Measurements from ENCODE around the gene OR4F15.
"Not testable (repeated sequence)": the region's sequence is repeated elsewhere in the genome, so short reads cannot be mapped to it uniquely, and the experiment has no call there.

Gene OR4F15, protein sequence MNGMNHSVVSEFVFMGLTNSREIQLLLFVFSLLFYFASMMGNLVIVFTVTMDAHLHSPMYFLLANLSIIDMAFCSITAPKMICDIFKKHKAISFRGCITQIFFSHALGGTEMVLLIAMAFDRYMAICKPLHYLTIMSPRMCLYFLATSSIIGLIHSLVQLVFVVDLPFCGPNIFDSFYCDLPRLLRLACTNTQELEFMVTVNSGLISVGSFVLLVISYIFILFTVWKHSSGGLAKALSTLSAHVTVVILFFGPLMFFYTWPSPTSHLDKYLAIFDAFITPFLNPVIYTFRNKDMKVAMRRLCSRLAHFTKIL

DNA sequence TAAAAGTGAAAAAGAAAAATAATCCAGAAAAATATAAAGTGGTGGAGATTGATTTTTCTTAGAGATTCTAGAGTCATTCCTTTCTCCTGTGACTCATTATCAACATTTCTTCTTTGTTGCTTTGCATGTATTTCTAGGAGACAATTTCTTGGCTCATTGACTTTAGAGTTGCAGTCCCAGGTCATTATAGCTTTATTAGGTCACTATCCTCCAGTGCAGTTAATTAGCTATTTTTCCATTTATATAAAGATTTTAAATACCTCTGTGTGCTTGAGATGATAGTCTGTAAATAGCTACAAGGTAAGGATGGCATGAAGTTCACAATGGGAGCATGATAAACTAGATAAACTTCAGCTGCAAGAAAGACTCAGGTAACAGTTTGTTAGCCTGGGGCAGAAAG, at the start of gene OR4F15:
TSS of gene OR4F15 (plus strand) at position 301 of the 400 bp plus-strand sequence. CDS start 5,985 bp downstream, outside the sequence.
- DNase-seq (ENCODE audit: low read depth, low spot score) = no peak
- H3K36me3 ChIP-seq (ENCODE audit: insufficient read depth, low read length) = no peaks in the 10 kb centered on the region
- no peak within 1 kb of the TSS for H3K4me3 ChIP-seq
- no peak for TF ChIP-seq FOXP2 (optimal IDR thresholded peaks at IDR 0.05; ENCODE audit: control extremely low read depth, extremely low read length, insufficient read depth)
- TF ChIP-seq EZH2 (IDR thresholded peaks at IDR 0.05) = no peak
- TF ChIP-seq POLR2AphosphoS5 (IDR thresholded peaks at IDR 0.05; ENCODE audit: borderline replicate concordance, low read depth, low read length) = no peak
- no peaks in the 10 kb centered on the region for H3K9me3 ChIP-seq (ENCODE audit: low read depth, low read length)
- no peak within 1 kb of the TSS for H3K27ac ChIP-seq
- no peak within 1 kb of the TSS for H3K9ac ChIP-seq (ENCODE audit: insufficient read length)

DNA sequence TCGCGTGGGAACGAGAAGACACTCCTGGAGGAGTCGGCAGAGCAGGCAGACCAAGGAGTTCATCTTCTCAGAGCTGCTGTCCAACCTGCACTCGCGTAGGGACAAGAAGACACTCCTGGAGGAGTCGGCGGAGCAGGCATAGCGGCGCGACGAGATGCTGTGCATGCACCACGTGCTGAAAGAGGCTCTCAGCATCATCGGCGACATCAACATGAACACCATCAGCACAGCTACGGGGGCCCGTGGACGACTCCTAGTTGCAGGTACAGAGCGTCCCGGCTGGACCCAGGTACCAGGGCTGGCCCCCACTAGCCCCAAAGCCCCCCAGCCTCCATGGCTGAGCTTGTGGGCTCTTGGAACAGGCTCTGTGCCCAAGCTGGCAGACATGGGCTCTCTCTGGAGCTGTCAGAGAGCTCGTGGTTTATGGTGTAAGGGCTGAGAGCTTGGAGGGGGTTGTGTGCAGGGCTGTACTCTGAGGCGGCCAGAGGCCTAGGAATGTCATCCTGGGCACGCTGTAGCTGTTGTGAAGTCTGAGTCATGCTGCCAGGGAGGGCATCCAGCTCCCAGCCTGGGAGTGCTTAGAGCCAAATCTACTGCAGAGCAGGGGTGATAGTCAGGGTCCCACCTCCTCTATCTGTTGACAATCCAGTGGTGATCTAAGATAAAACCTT, 47.2 kb upstream of the OR4F15 start:
- H3K36me3 ChIP-seq (ENCODE audit: insufficient read depth, low read length); DNase-seq (ENCODE audit: low read depth, low spot score); H3K9ac ChIP-seq (ENCODE audit: insufficient read length); H3K9me3 ChIP-seq (ENCODE audit: low read depth, low read length); H3K4me3 ChIP-seq; H3K27ac ChIP-seq: not testable (repeated sequence)

GRCh38 chr15:101765340-101765671, 46.7 kb upstream of the OR4F15 start:
- not testable (repeated sequence) for H3K27ac ChIP-seq; H3K36me3 ChIP-seq (ENCODE audit: insufficient read depth, low read length); H3K9ac ChIP-seq (ENCODE audit: insufficient read length); H3K9me3 ChIP-seq (ENCODE audit: low read depth, low read length); DNase-seq (ENCODE audit: low read depth, low spot score); H3K4me3 ChIP-seq

DNA sequence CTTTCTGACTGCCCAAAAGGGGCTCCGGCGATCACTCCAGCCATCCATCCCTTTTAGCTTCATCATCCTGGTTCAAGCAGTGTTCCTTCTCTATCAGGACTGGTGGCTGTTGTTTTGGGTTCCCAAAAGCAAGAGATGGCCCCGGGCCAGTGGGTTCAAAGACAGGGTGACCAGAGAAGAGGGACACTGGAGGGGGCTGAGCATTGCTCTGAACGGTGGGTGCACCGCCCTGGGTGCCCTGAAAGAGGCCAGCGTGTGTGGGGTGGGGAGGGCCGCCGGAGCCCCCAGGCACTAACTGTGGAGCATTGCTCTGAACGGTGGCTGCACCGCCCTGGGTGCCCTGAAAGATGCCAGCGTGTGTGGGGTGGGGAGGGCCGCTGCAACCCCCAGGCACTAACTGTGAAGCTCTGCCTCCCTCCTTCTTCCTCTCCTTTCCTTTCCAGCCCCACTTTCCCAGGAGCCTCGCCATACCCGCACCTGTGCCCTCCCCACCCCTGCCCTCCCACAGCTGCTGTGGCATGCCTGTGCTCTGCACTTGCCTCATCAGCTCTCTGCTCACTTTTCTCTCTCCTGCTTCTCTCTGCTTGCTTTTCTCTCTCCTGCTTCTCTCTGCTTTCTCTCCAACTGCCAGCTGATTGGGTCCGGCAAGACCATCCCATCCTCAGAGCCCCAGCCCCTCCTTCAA, 46.1 kb upstream of the OR4F15 start:
- H3K27ac ChIP-seq = no peak overlapping the region
- no peaks in the 10 kb centered on the region for H3K36me3 ChIP-seq (ENCODE audit: insufficient read depth, low read length)
- no peaks in the 10 kb centered on the region for H3K9me3 ChIP-seq (ENCODE audit: low read depth, low read length)
- H3K4me3 ChIP-seq = no peak overlapping the region
- DNase-seq (ENCODE audit: low read depth, low spot score) = no peak
- TF ChIP-seq EZH2 (IDR thresholded peaks at IDR 0.05) (no peak), POLR2AphosphoS5 (IDR thresholded peaks at IDR 0.05; ENCODE audit: borderline replicate concordance, low read depth, low read length) (no peak)
- no peak overlapping the region for H3K9ac ChIP-seq (ENCODE audit: insufficient read length)

GRCh38 chr15:101767083-101767640, 44.8 kb upstream of the OR4F15 start:
- not testable (repeated sequence) for H3K27ac ChIP-seq; H3K9me3 ChIP-seq (ENCODE audit: low read depth, low read length); DNase-seq (ENCODE audit: low read depth, low spot score)

GRCh38 chr15:101772921-101773320, 39.1 kb upstream of the OR4F15 start:
- Histone ChIP-seq H3K9ac (ENCODE audit: insufficient read length) (no peak overlapping the region), H3K27ac (no peak overlapping the region), H3K9me3 (ENCODE audit: low read depth, low read length) (no peaks in the 10 kb centered on the region), H3K36me3 (ENCODE audit: insufficient read depth, low read length) (no peaks in the 10 kb centered on the region), H3K4me3 (no peak overlapping the region)
- DNase-seq (ENCODE audit: low read depth, low spot score) = no peak
- no peak for TF ChIP-seq EZH2 (IDR thresholded peaks at IDR 0.05)
- no peak for TF ChIP-seq POLR2AphosphoS5 (IDR thresholded peaks at IDR 0.05; ENCODE audit: borderline replicate concordance, low read depth, low read length)
- TF ChIP-seq FOXP2 (optimal IDR thresholded peaks at IDR 0.05; ENCODE audit: control extremely low read depth, extremely low read length, insufficient read depth) = no peak

More at GRCh38 chr15:101767083-101767640, 44.8 kb upstream of the OR4F15 start:
- not testable (repeated sequence) for H3K9ac ChIP-seq (ENCODE audit: insufficient read length); H3K4me3 ChIP-seq; H3K36me3 ChIP-seq (ENCODE audit: insufficient read depth, low read length)

DNA sequence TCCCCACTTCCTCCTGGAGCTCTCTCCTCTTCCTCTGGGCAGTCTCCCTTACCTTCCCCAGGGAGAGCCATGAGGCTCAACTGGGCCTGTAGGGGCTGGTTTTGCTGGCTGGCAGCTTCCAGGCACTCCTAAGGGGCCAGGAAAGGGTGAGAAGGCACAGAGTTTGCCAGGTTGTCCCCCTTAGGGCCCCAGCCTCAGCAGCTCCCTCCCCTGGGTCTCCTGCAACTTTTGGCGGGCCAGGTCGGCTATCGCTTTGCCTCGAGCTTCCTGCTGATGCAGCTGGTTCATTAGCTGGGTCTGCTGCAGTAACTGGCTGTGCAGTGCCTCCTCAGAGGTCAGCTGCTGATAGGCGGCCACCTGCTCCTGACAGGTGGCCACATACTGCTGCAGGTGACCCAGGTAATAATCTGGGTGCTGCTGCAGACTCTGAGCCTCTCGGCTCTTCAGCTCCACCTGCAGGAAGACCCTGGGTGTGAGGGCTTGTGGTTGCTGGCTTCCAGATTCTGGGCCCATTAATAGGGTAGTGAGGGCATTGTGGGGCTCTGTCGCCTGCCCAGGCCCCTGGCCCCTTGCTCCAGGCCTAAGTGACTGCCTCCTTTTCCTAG, 38.4 kb upstream of the OR4F15 start:
- TF ChIP-seq EZH2 (IDR thresholded peaks at IDR 0.05) = no peak
- TF ChIP-seq FOXP2 (optimal IDR thresholded peaks at IDR 0.05; ENCODE audit: control extremely low read depth, extremely low read length, insufficient read depth) = no peak
- TF ChIP-seq POLR2AphosphoS5 (IDR thresholded peaks at IDR 0.05; ENCODE audit: borderline replicate concordance, low read depth, low read length) = no peak
- Histone ChIP-seq H3K4me3 (no peak overlapping the region), H3K9me3 (ENCODE audit: low read depth, low read length) (no peaks in the 10 kb centered on the region), H3K36me3 (ENCODE audit: insufficient read depth, low read length) (no peaks in the 10 kb centered on the region), H3K27ac (no peak overlapping the region), H3K9ac (ENCODE audit: insufficient read length) (no peak overlapping the region)
- no peak for DNase-seq (ENCODE audit: low read depth, low spot score)

DNA sequence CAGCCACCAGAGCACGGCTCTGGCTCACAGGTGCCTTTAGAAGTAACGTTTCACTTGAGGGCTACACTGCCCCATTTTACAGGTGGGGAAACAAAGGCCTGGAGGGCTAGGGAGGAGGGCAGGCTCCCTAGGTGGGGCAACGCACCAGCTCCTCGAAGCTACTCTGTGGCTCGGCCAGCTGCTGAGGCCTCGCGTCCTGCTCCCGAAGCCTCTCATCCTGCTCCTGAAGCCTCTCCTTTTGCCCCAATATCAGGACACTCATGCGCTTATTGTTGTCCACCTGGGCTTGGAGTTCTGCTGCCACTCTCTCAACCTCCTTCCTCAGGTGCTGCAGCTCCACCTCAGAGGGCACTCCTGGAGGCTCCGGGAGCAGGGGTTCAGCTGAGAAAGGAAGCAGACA, 36.9 kb upstream of the OR4F15 start:
- Histone ChIP-seq H3K36me3 (ENCODE audit: insufficient read depth, low read length) (no peaks in the 10 kb centered on the region), H3K9ac (ENCODE audit: insufficient read length) (no peak overlapping the region), H3K4me3 (no peak overlapping the region), H3K27ac (no peak overlapping the region), H3K9me3 (ENCODE audit: low read depth, low read length) (no peaks in the 10 kb centered on the region)
- TF ChIP-seq FOXP2 (optimal IDR thresholded peaks at IDR 0.05; ENCODE audit: control extremely low read depth, extremely low read length, insufficient read depth) = no peak
- no peak for TF ChIP-seq EZH2 (IDR thresholded peaks at IDR 0.05)
- no peak for TF ChIP-seq POLR2AphosphoS5 (IDR thresholded peaks at IDR 0.05; ENCODE audit: borderline replicate concordance, low read depth, low read length)
- no peak for DNase-seq (ENCODE audit: low read depth, low spot score)

- H3K9ac ChIP-seq (ENCODE audit: insufficient read length); DNase-seq (ENCODE audit: low read depth, low spot score); H3K36me3 ChIP-seq (ENCODE audit: insufficient read depth, low read length); H3K9me3 ChIP-seq (ENCODE audit: low read depth, low read length); H3K27ac ChIP-seq; H3K4me3 ChIP-seq: not testable (repeated sequence)
Observed at GRCh38 chr15:101778576-101778975, 33.4 kb upstream of the OR4F15 start.

GRCh38 chr15:101780225-101780624, 31.8 kb upstream of the OR4F15 start:
- DNase-seq (ENCODE audit: low read depth, low spot score); H3K9ac ChIP-seq (ENCODE audit: insufficient read length); H3K36me3 ChIP-seq (ENCODE audit: insufficient read depth, low read length); H3K4me3 ChIP-seq; H3K27ac ChIP-seq; H3K9me3 ChIP-seq (ENCODE audit: low read depth, low read length): not testable (repeated sequence)

All from SK-N-MC (cell line).